WI38 (cell line): Measurements from ENCODE around the gene ATXN10.

Experiments used
- H3K4me3 ChIP-seq: 2 replicates; pipeline ENCODE4 v1.5.1; 2011; ENCODE audit warnings: low read depth, mild to moderate bottlenecking, control low read depth, low read length
- CTCF ChIP-seq: IDR thresholded peaks from 2 replicates; pipeline ENCODE4 v1.5.1; 2012; ENCODE audit warnings: low read depth, mild to moderate bottlenecking, control low read depth, low read length

The ATXN10 gene

GRCh38 chr22:45672564-45673481 lies 1.2 kb downstream of the ATXN10 start:
- no peak for TF ChIP-seq CTCF
- H3K4me3 ChIP-seq: peak overlapping the region; percentile 93

DNA sequence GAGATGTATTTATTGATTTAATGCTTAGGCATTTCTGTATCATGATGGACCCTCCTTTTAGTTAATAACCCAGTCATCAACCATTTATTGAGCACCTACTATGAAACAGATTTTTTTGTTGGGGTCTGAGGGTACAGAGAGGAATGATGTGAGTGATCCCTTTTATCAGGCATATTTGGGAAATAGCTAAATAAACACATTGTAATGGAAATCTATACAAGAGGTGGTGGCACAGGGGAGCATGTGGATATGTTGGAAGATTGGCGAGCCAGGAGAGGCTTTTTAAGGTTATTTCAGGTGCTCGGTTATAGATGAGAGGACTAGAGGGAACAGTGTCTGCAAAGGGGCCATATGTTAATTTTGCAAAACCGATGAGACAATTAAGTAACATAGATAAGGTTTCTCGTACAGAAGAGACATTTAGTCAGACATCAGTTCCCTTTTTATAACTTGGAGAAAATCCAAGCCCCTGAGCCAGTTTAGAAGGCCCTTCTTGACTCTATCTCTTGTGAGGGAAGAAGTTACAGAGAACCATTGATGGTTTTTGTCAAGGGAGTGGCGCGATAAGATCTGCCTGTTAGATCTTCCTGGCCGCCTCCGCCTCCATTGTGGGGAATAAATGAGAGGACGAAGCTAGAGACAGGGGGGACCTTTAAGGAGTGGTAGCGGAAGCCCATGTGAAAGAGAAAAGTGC lies 2.0 kb downstream of the ATXN10 start:
- H3K4me3 ChIP-seq: peak overlapping the region; percentile 93
- TF ChIP-seq CTCF: no peak

- H3K4me3 ChIP-seq: no peak overlapping the region
- TF ChIP-seq CTCF: no peak
Observed at GRCh38 chr22:45676024-45676423, 4.4 kb downstream of the ATXN10 start.

DNA sequence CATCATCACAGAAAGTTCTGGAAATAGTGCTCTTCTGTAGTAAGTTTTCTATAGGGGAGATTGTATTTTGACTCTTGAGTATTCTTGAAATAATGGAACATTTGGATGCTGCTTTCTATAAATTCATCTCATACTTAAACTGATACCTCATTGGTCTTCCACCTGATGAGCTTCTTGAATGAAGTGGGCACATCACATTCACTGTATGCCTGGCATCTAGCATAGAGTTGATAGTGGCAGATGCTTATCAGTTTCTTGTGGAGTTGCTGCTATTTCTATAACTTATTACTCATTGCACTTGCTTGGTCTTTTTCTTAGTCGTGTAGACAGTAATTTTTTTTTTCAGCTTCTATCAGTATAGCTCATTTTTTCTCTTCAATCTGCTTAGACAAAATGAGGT lies 5.4 kb downstream of the ATXN10 start:
- no peak overlapping the region for H3K4me3 ChIP-seq
- TF ChIP-seq CTCF: no peak

DNA sequence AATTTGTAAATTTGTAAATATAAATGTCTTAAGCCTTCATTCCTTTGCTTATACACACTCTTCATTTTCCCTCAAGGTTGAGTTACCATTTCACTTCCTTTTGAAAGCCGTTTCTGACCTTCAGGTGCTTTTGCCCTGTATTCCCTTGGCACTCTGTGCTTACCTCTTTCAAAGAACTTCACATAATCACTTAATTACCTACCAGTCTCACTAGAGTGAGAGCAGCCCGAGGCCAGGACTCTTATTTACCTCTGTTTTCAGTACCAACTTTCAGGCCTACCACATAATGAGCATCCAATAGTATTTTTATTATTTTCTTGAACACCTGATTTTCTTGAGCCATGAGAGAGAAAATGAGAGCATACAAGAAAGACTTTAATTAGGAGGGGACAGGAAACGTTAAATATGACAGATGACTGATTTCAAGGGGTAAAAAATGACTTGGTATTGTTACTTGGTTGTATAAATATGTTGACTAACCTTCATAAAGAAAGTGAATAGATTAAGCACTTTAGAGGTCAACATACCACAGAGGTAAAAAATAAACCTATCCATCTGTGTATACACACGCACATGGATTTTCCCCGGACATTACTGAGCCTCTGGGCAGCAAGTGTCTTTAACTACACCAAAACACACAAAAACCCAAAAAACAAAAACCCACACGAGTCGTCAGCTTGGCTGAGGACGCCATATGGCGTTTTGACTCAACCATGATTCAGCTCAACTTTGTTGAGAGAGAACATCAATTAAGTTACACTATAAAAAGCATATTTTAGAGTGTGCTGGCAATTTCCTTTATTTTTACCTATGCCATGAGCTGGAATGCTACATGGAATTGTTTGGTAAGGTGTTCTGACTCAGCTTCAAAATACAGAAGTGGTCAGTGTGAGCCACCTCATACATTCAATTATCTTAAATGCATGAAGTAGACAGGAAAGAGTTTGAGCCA lies 7.6 kb downstream of the ATXN10 start:
- no peak for TF ChIP-seq CTCF
- 0 out of 2 replicates have a peak overlapping the region, but pooled peaks have one; percentile 11 for H3K4me3 ChIP-seq

DNA sequence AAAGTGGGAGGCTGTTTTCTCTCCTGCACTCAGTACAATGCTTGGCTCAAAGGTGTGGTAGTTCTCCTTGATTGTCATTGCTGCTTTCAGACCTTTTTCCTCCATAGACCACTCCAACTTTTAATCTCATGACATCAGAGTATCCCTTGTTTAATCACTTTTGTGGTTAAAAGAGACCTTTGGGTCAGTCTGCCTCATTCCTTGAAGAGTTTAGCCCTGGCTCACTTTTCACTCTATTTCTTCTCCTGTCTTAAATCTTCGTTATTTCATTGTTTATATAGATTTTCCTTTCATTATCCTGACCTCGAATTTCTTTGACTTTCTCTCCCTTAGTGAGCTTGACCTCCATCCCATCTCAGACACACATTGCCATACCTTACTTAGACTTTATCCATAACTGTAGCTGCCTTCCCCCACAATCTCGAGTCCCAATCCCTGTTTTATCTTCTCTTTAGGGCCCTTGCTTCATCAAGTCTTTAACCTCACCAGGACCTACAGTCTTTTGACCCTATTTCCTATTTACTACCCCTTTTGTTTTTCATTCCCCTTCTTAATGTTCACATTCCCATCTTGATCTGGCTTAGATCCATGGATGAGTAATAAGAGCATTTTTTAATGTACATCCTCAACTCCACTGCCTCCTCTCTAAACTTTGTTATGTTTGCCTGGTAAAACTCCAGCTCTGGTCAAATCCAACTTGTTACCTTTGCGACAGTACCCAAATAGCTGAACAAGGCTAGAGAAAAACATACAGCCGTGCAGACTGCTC lies 9.5 kb downstream of the ATXN10 start:
- H3K4me3 ChIP-seq: peak overlapping the region; percentile 39
- TF ChIP-seq CTCF: no peak
